CD4-positive, alpha-beta T cell (primary cell): Measurements from ENCODE around the gene HTATIP2. TPM values are rescaled to one million over a fixed set of nuclear protein-coding genes. Genes with fewer than 3 reads are reported as not detected.
A peak's percentile ranks its signal among the peaks of the same experiment; 100 is the strongest.

Experiments
- ATAC-seq: fragments of 200-7000 bp; cut with Tn5 transposase; one replicate; pipeline ENCODE4 v1.10.0; 2022; ENCODE audit warnings: mild to moderate bottlenecking; ENCODE audit not compliant: poor library complexity
- CTCF ChIA-PET: fragments of 350-600 bp; sonication (Branson Sonifier 250); formaldehyde crosslinking; loops from one replicate; lab custom pipeline; 2021; ENCODE audit warnings: antibody characterized with exemption, inconsistent platforms; lab: Charles Lee
- POLR2A ChIA-PET: fragments of 350-600 bp; sonication (Branson Sonifier 250); formaldehyde crosslinking; loops from one replicate; lab custom pipeline; 2021; ENCODE audit warnings: antibody characterized with exemption, inconsistent platforms; lab: Charles Lee
- DNase-seq, 14 experiments: peaks; one replicate each; pipeline ENCODE4 v3.0.0-alpha.2; 2013 to 2020; ENCODE audit warnings: mixed read lengths in 2 of 14
- H3K27ac ChIP-seq, 2 donors: one replicate each; pipeline versions ENCODE4 v1.5.1 to v1.7.0; 2013; ENCODE audit warnings: low read length in 2 of 2, low read depth in 1 of 2, mild to moderate bottlenecking in 1 of 2
- H3K27me3 ChIP-seq, 2 experiments: 1 replicate in 1 of 2; 2 replicates in 1 of 2; pipeline versions ENCODE4 v1.6.1 to v1.7.0; 2013; ENCODE audit warnings: low read length in 2 of 2, control low read depth in 1 of 2, mild to moderate bottlenecking in 1 of 2, moderate library complexity in 1 of 2; ENCODE audit not compliant: insufficient read depth in 2 of 2, control insufficient read depth in 1 of 2
- H3K36me3 ChIP-seq: one replicate; pipeline ENCODE4 v1.6.1; 2013; ENCODE audit warnings: low read length, control low read depth; ENCODE audit not compliant: insufficient read depth
- H3K4me1 ChIP-seq: one replicate; pipeline ENCODE4 v1.6.1; 2013; ENCODE audit warnings: low read length, control low read depth; ENCODE audit not compliant: insufficient read depth
- H3K4me3 ChIP-seq: one replicate; pipeline ENCODE4 v1.5.1; 2013; ENCODE audit warnings: mild to moderate bottlenecking, low read length, moderate library complexity
- H3K9me3 ChIP-seq, 2 experiments: 1 replicate in 1 of 2; 2 replicates in 1 of 2; pipeline versions ENCODE4 v1.6.1 to v1.7.0; 2013; ENCODE audit warnings: low read length in 2 of 2, mild to moderate bottlenecking in 2 of 2, control low read depth in 1 of 2, moderate library complexity in 1 of 2; ENCODE audit not compliant: control insufficient read depth in 1 of 2, insufficient read depth in 1 of 2
- H3K27ac Mint-ChIP-seq: one replicate; pipeline ENCODE4 v1.8.0; 2020; ENCODE audit warnings: mixed read lengths
- H3K27me3 Mint-ChIP-seq: one replicate; pipeline ENCODE4 v1.8.0; 2021; ENCODE audit warnings: mixed read lengths
- H3K36me3 Mint-ChIP-seq: one replicate; pipeline ENCODE4 v1.8.0; 2021; ENCODE audit warnings: low read depth, mixed read lengths
- H3K4me1 Mint-ChIP-seq: one replicate; pipeline ENCODE4 v1.8.0; 2021; ENCODE audit warnings: low read depth, mixed read lengths
- H3K4me3 Mint-ChIP-seq: one replicate; pipeline ENCODE4 v1.8.0; 2020; ENCODE audit warnings: mild to moderate bottlenecking, mixed read lengths
- H3K9me3 Mint-ChIP-seq: one replicate; pipeline ENCODE4 v1.8.0; 2020; ENCODE audit warnings: mixed read lengths
- CTCF ChIP-seq: fragments of 200-600 bp; IDR thresholded peaks from one replicate; pipeline ENCODE4 v1.8.0; 2022; ENCODE audit warnings: antibody characterized with exemption, mild to moderate bottlenecking
- intact Hi-C, 2 experiments: fragments of 100-400 bp; cut with DNase I in 1 of 2; cut with micrococcal nuclease in 1 of 2; formaldehyde crosslinking; loops; one replicate each; pipeline versions ENCODE4 v1.15.1 to v1.9.0; 2023 to 2025; cut with DNase I, micrococcal nuclease
- polyA plus RNA-seq, 2 donors: library from polyadenylated mRNA; unstranded; fragments of 120-200 nt; gene quantifications; one replicate each; pipeline ENCODE4 v1.2.1, GENCODE V29; 2013
- total RNA-seq, 174 experiments: library from RNA in 2 of 174; stranded (reverse) in 2 of 174; gene quantifications; one replicate each; pipeline ENCODE4 v1.2.3 and lab custom pipeline; 2021 to 2026

HTATIP2 gene
- total RNA-seq (1 to 10 TPM; 8.1 to 9.8 TPM), total RNA-seq (lab: John Stamatoyannopoulos, UW) (11.8 to 65.7 (median 43.7) reads per million in 172 experiments)
- polyA plus RNA-seq (2013, experiment 1 of 2): 41.6 TPM
- polyA plus RNA-seq (2013, experiment 2 of 2): 37.5 TPM

- Histone ChIP-seq H3K36me3 (peaks cover 4% of the 10 kb centered on the region), H3K9me3 (no peaks in the 10 kb centered on the region), H3K27ac (peak within 1 kb of the TSS; percentile 48 to 63), H3K4me1 (peaks cover 45% of the 10 kb centered on the region), H3K4me3 (peak within 1 kb of the TSS; percentile 74), H3K27me3 (no peaks in the 10 kb centered on the region)
- DNase-seq (peak; percentile 48 to 89 (median 70)), ATAC-seq (peak; percentile 91)
- TF ChIP-seq CTCF: no peak
- peaks cover 67% of the 10 kb centered on the region for H3K4me1 Mint-ChIP-seq
- H3K27ac Mint-ChIP-seq: peak within 1 kb of the TSS; percentile 90
- ChIA-PET POLR2A (interaction anchor here (0.9 to 2.2 kb wide), 8 partner anchors 9 to 236 kb away, joined by 3 to 14 read pairs (median 6); partner anchors contain the start of gene PRMT3), CTCF (interaction anchor here (0.6 to 2.8 kb wide), 3 partner anchors 9 to 33 kb away, joined by 3 to 10 read pairs (median 10); partner anchors contain the start of gene PRMT3)
- peak within 1 kb of the TSS; percentile 95 for H3K4me3 Mint-ChIP-seq
- H3K27me3 Mint-ChIP-seq: no peaks in the 10 kb centered on the region
- intact Hi-C loops: loop anchor here in 1 of 2 experiments (1.0 kb wide), 1 partner anchor 24 kb away; the partner anchor contains the start of gene PRMT3
- H3K9me3 Mint-ChIP-seq: no peaks in the 10 kb centered on the region
- H3K36me3 Mint-ChIP-seq: peaks cover 21% of the 10 kb centered on the region
Observed at GRCh38 chr11:20363500-20364340, at the start of gene HTATIP2. TSS of gene HTATIP2 (plus strand) at chr11:20363714. CDS start at chr11:20364238, 524 bp downstream.

- H3K27me3 Mint-ChIP-seq: no peaks in the 10 kb centered on the region
- no peaks in the 10 kb centered on the region for H3K9me3 ChIP-seq
- DNase-seq: no peak
- no peak overlapping the region for H3K27ac Mint-ChIP-seq
- CTCF ChIA-PET: no interaction called here
- no peak overlapping the region for H3K4me3 Mint-ChIP-seq
- no peaks in the 10 kb centered on the region for H3K27me3 ChIP-seq
- intact Hi-C loops: no loop called here
- no peaks in the 10 kb centered on the region for H3K4me1 ChIP-seq
- H3K4me1 Mint-ChIP-seq: no peaks in the 10 kb centered on the region
- ATAC-seq: no peak
- no peak overlapping the region for H3K4me3 ChIP-seq
- H3K27ac ChIP-seq: no peak overlapping the region
- H3K36me3 ChIP-seq: no peaks in the 10 kb centered on the region
- H3K36me3 Mint-ChIP-seq: no peaks in the 10 kb centered on the region
- POLR2A ChIA-PET: no interaction called here
- TF ChIP-seq CTCF: no peak
- no peaks in the 10 kb centered on the region for H3K9me3 Mint-ChIP-seq
Observed at GRCh38 chr11:20315800-20316199, 47.7 kb upstream of the HTATIP2 start.

GRCh38 chr11:20321177-20321576 lies 42.3 kb upstream of the HTATIP2 start:
- no peaks in the 10 kb centered on the region for H3K36me3 Mint-ChIP-seq
- no peaks in the 10 kb centered on the region for H3K36me3 ChIP-seq
- no peak overlapping the region for H3K27ac Mint-ChIP-seq
- CTCF ChIA-PET: no interaction called here
- ATAC-seq: no peak
- H3K27me3 ChIP-seq: peaks cover 0 to 3% of the 10 kb centered on the region in 2 experiments
- H3K27ac ChIP-seq: no peak overlapping the region
- no peak overlapping the region for H3K4me3 Mint-ChIP-seq
- no peaks in the 10 kb centered on the region for H3K4me1 Mint-ChIP-seq
- DNase-seq: no peak
- H3K9me3 Mint-ChIP-seq: no peaks in the 10 kb centered on the region
- no peaks in the 10 kb centered on the region for H3K4me1 ChIP-seq
- POLR2A ChIA-PET: no interaction called here
- no peaks in the 10 kb centered on the region for H3K9me3 ChIP-seq
- intact Hi-C loops: no loop called here
- no peak for TF ChIP-seq CTCF
- peaks cover 9% of the 10 kb centered on the region for H3K27me3 Mint-ChIP-seq
- H3K4me3 ChIP-seq: no peak overlapping the region
